Gastrocnemius medialis (tissue), 4 donors: Measurements from ENCODE around the gene INPP5J. TPM values are rescaled to one million over a fixed set of nuclear protein-coding genes. Genes with fewer than 3 reads are reported as not detected.

Source experiments
- ATAC-seq, 2 donors: fragments of 150-250 bp; one replicate each; pipeline ENCODE4 v1.9.1; 2016
- DNase-seq, 2 donors: peaks; one replicate each; pipeline ENCODE4 v3.0.0-alpha.2; 2019
- H3K27ac ChIP-seq, 4 donors: fragments of 200-600 bp; sonication (generic); 1 replicate in 1 of 4; 2 replicates in 3 of 4; pipeline ENCODE4 v1.5.1; 2016 to 2018; ENCODE audit warnings: mild to moderate bottlenecking in 2 of 4, moderate library complexity in 1 of 4
- H3K27me3 ChIP-seq, 3 donors: fragments of 200-600 bp; sonication (generic) in 2 of 3; 1 replicate in 1 of 3; 2 replicates in 2 of 3; pipeline versions ENCODE4 v1.5.1 to v1.6.0; 2016 to 2019; ENCODE audit warnings: mild to moderate bottlenecking in 1 of 3, moderate library complexity in 1 of 3
- H3K36me3 ChIP-seq, 2 donors: fragments of 200-600 bp; sonication (generic) in 1 of 2; one replicate each; pipeline ENCODE4 v1.5.1; 2017 to 2018
- H3K4me1 ChIP-seq, 2 donors: fragments of 200-600 bp; sonication (generic) in 1 of 2; one replicate each; pipeline ENCODE4 v1.5.1; 2016 to 2017; ENCODE audit warnings: mild to moderate bottlenecking in 2 of 2
- H3K4me3 ChIP-seq, 4 donors: fragments of 200-600 bp; sonication (generic) in 3 of 4; 1 replicate in 1 of 4; 2 replicates in 3 of 4; pipeline ENCODE4 v1.5.1; 2016 to 2019; ENCODE audit warnings: mild to moderate bottlenecking in 2 of 4
- H3K9me3 ChIP-seq, 3 donors: fragments of 200-600 bp; sonication (generic) in 2 of 3; 1 replicate in 1 of 3; 2 replicates in 2 of 3; pipeline ENCODE4 v1.5.1; 2016 to 2019
- CTCF ChIP-seq, 5 experiments: fragments of 450-650 bp in 3 of 5; fragments of 200-600 bp in 2 of 5; sonication (generic) in 2 of 5; IDR thresholded peaks in 4 of 5; conservative IDR thresholded peaks in 1 of 5; 1 replicate in 4 of 5; 2 replicates in 1 of 5; pipeline ENCODE4 v1.5.1; 2016 to 2019; ENCODE audit warnings: antibody characterized with exemption in 5 of 5, mild to moderate bottlenecking in 3 of 5, moderate library complexity in 3 of 5
- POLR2A ChIP-seq, 2 donors: fragments of 450-650 bp; IDR thresholded peaks; one replicate each; pipeline ENCODE4 v1.6.1; 2017; ENCODE audit warnings: antibody characterized with exemption in 2 of 2, mild to moderate bottlenecking in 2 of 2, moderate library complexity in 2 of 2
- in situ Hi-C, 4 donors: fragments of 200-750 bp; cut with MboI; loops; one replicate each; pipeline versions ENCODE4 v1.15.0 to v1.8.0; 2017; ENCODE audit warnings: low sequenced_read_pairs in 4 of 4
- intact Hi-C: fragments of 100-400 bp; cut with DNase I; formaldehyde crosslinking; loops from one replicate; pipeline ENCODE4 v1.15.1; 2023; ENCODE audit warnings: low total_unique reads
- total RNA-seq, 4 donors: library from RNA; depleted of rRNA; stranded (reverse); fragments of >200 nt; gene quantifications; one replicate each; pipeline versions ENCODE4 v1.1.0 to v1.2.3, GENCODE V29; 2016

Gene INPP5J
- total RNA-seq, 4 donors from 2014 or later, result 0.15 to 0.33 (median 0.28) TPM

- no peak for TF ChIP-seq POLR2A (IDR thresholded peaks at IDR 0.05)
- no peak for TF ChIP-seq CTCF (IDR thresholded peaks at IDR 0.05 in 4 of 5, conservative IDR thresholded peaks at IDR 0.05 in 1 of 5)
- H3K9me3 ChIP-seq, result no peaks in the 10 kb centered on the region
- peak overlapping the region; percentile 93 to 98 (median 96) for H3K27ac ChIP-seq
- H3K36me3 ChIP-seq, result peaks cover 0 to 51% of the 10 kb centered on the region in 2 donors
- in situ Hi-C loops, result no loop called here
- DNase-seq (no peak), ATAC-seq (no peak)
- no peaks in the 10 kb centered on the region for H3K27me3 ChIP-seq
- no peak overlapping the region for H3K4me3 ChIP-seq
- intact Hi-C loops, result loop anchor here (5.0 kb wide), 1 partner anchor 191 kb away; the partner anchor contains the start of gene PIK3IP1
- peaks cover 44 to 46% of the 10 kb centered on the region in 2 donors for H3K4me1 ChIP-seq
Measured at GRCh38 chr22:31100762-31101525, 21.8 kb upstream of the INPP5J start.

- no peak overlapping the region for H3K4me3 ChIP-seq
- TF ChIP-seq POLR2A (IDR thresholded peaks at IDR 0.05) (peak; percentile 14 to 54), CTCF (IDR thresholded peaks at IDR 0.05 in 4 of 5, conservative IDR thresholded peaks at IDR 0.05 in 1 of 5) (no peak)
- in situ Hi-C loops, result no loop called here
- no peaks in the 10 kb centered on the region for H3K27me3 ChIP-seq
- H3K9me3 ChIP-seq, result no peaks in the 10 kb centered on the region
- ATAC-seq, result peak; percentile 83 to 85
- peaks cover 45 to 56% of the 10 kb centered on the region in 2 donors for H3K4me1 ChIP-seq
- H3K27ac ChIP-seq, result peak overlapping the region; percentile 93 to 98 (median 96)
- peak; percentile 94 for DNase-seq
- intact Hi-C loops, result loop anchor here (1.0 to 5.0 kb wide), 2 partner anchors 9 to 190 kb away; partner anchors contain the start of gene PIK3IP1
- peaks cover 0 to 37% of the 10 kb centered on the region in 2 donors for H3K36me3 ChIP-seq
Measured at GRCh38 chr22:31102441-31103081, 20.2 kb upstream of the INPP5J start.

- no peak for TF ChIP-seq POLR2A (IDR thresholded peaks at IDR 0.05)
- no peak for TF ChIP-seq CTCF (IDR thresholded peaks at IDR 0.05 in 4 of 5, conservative IDR thresholded peaks at IDR 0.05 in 1 of 5)
- in situ Hi-C loops, result no loop called here
- no peaks in the 10 kb centered on the region for H3K27me3 ChIP-seq
- peak overlapping the region; percentile 93 to 98 (median 96) for H3K27ac ChIP-seq
- intact Hi-C loops, result loop anchor here (5.0 kb wide), 1 partner anchor 189 kb away; the partner anchor contains the start of gene PIK3IP1
- peaks cover 0 to 33% of the 10 kb centered on the region in 2 donors for H3K36me3 ChIP-seq
- ATAC-seq, result no peak
- no peaks in the 10 kb centered on the region for H3K9me3 ChIP-seq
- H3K4me3 ChIP-seq, result no peak overlapping the region
- DNase-seq, result no peak
- H3K4me1 ChIP-seq, result peaks cover 45 to 59% of the 10 kb centered on the region in 2 donors
Measured at GRCh38 chr22:31103111-31103510, 19.7 kb upstream of the INPP5J start.

- Histone ChIP-seq H3K36me3 (peaks cover 0 to 25% of the 10 kb centered on the region in 2 donors), H3K27me3 (no peaks in the 10 kb centered on the region), H3K27ac (peak overlapping the region; percentile 93 to 98 (median 96)), H3K4me1 (peaks cover 38 to 50% of the 10 kb centered on the region in 2 donors), H3K4me3 (no peak overlapping the region), H3K9me3 (no peaks in the 10 kb centered on the region)
- TF ChIP-seq CTCF (IDR thresholded peaks at IDR 0.05 in 4 of 5, conservative IDR thresholded peaks at IDR 0.05 in 1 of 5) (no peak), POLR2A (IDR thresholded peaks at IDR 0.05) (no peak)
- no peak for ATAC-seq
- in situ Hi-C loops, result no loop called here
- intact Hi-C loops, result loop anchor here (5.0 kb wide), 1 partner anchor 188 kb away; the partner anchor contains the start of gene PIK3IP1
- DNase-seq, result peak in 1 of 2 donors; percentile 17
Measured at GRCh38 chr22:31103899-31104694, 18.7 kb upstream of the INPP5J start.
